Measurements from ENCODE around the gene DAAM1. TPM values are rescaled to one million over a fixed set of nuclear protein-coding genes. Genes with fewer than 3 reads are reported as not detected.

DAAM1 gene
- total and polyA plus RNA-seq, 3 donors from 2014 or later = 23.9 to 57.3 (median 54.6) TPM

GRCh38 chr14:59332727-59333126, 144.3 kb downstream of the DAAM1 start:
- H3K9me3 ChIP-seq = no peaks in the 10 kb centered on the region
- peaks cover 12% of the 10 kb centered on the region for H3K4me1 ChIP-seq
- no peak for DNase-seq

DNA sequence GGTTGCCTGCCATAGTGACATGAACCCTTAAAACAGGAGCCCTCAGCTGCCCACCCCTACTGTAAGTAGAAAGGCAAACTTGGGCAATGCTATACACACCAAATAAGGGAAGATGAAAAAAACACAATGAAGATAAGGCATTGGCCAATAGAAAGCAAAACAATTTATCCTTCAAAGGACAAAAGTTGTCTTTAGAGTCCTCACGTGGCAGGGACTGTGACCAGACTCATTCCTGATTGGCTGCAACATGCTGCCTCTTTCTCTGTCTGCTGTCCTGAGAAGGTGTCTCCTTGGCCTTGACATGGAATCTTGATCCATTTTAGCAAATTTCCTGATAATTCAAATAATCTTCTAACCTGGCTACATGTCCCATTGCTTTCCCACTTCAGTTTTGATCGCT, 144.8 kb downstream of the DAAM1 start:
- 65 to 75% methylated on average over 2 of the region's 2 CpGs for WGBS, 2 donors
- no peak for DNase-seq
- no peaks in the 10 kb centered on the region for H3K36me3 ChIP-seq (ENCODE audit: low read depth, missing control alignments)
- no peaks in the 10 kb centered on the region for H3K27me3 ChIP-seq
- TF ChIP-seq, protein P1, sequence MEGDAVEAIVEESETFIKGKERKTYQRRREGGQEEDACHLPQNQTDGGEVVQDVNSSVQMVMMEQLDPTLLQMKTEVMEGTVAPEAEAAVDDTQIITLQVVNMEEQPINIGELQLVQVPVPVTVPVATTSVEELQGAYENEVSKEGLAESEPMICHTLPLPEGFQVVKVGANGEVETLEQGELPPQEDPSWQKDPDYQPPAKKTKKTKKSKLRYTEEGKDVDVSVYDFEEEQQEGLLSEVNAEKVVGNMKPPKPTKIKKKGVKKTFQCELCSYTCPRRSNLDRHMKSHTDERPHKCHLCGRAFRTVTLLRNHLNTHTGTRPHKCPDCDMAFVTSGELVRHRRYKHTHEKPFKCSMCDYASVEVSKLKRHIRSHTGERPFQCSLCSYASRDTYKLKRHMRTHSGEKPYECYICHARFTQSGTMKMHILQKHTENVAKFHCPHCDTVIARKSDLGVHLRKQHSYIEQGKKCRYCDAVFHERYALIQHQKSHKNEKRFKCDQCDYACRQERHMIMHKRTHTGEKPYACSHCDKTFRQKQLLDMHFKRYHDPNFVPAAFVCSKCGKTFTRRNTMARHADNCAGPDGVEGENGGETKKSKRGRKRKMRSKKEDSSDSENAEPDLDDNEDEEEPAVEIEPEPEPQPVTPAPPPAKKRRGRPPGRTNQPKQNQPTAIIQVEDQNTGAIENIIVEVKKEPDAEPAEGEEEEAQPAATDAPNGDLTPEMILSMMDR (IDR thresholded peaks at IDR 0.05) = no peak
- no peak for TF ChIP-seq POLR2A (IDR thresholded peaks at IDR 0.05)
- H3K4me1 ChIP-seq = peaks cover 12% of the 10 kb centered on the region
- intact Hi-C loops (cut with DNase I; ENCODE audit: low total_unique reads) = no loop called here
- no peak overlapping the region for H3K4me3 ChIP-seq
- no peak overlapping the region for H3K27ac ChIP-seq
- no peaks in the 10 kb centered on the region for H3K9me3 ChIP-seq

More at GRCh38 chr14:59332727-59333126, 144.3 kb downstream of the DAAM1 start:
- Histone ChIP-seq H3K36me3 (ENCODE audit: low read depth, missing control alignments) (no peaks in the 10 kb centered on the region), H3K4me3 (no peak overlapping the region), H3K27me3 (no peaks in the 10 kb centered on the region), H3K27ac (peak overlapping the region in 1 of 2 donors; percentile 36)
- WGBS, 2 donors = 38 to 44% methylated on average over 2 of the region's 2 CpGs
- intact Hi-C loops (cut with DNase I; ENCODE audit: low total_unique reads) = no loop called here
- no peak for TF ChIP-seq POLR2A (IDR thresholded peaks at IDR 0.05)
- TF ChIP-seq, protein P1 (IDR thresholded peaks at IDR 0.05) = no peak

- no peak overlapping the region for H3K27ac ChIP-seq
- H3K27me3 ChIP-seq = no peaks in the 10 kb centered on the region
- no peaks in the 10 kb centered on the region for H3K36me3 ChIP-seq (ENCODE audit: low read depth, missing control alignments)
- no peak for DNase-seq
- TF ChIP-seq, protein P1 (IDR thresholded peaks at IDR 0.05) = no peak
- no peak for TF ChIP-seq POLR2A (IDR thresholded peaks at IDR 0.05)
- 54 to 59% methylated on average over 1 of the region's 1 CpG for WGBS, 2 donors
- intact Hi-C loops (cut with DNase I; ENCODE audit: low total_unique reads) = no loop called here
- H3K4me3 ChIP-seq = no peak overlapping the region
- peaks cover 12% of the 10 kb centered on the region for H3K4me1 ChIP-seq
- H3K9me3 ChIP-seq = no peaks in the 10 kb centered on the region
These were observed 145.2 kb downstream of the DAAM1 start for GRCh38 chr14:59333668-59334067.

- no peaks in the 10 kb centered on the region for H3K36me3 ChIP-seq (ENCODE audit: low read depth, missing control alignments)
- 61 to 67% methylated on average over 3 of the region's 3 CpGs for WGBS, 2 donors
- H3K9me3 ChIP-seq = no peaks in the 10 kb centered on the region
- H3K4me1 ChIP-seq = peaks cover 16% of the 10 kb centered on the region
- no peaks in the 10 kb centered on the region for H3K27me3 ChIP-seq
- H3K4me3 ChIP-seq = no peak overlapping the region
- TF ChIP-seq, protein P1 (IDR thresholded peaks at IDR 0.05) = no peak
- TF ChIP-seq POLR2A (IDR thresholded peaks at IDR 0.05) = no peak
- no peak overlapping the region for H3K27ac ChIP-seq
- intact Hi-C loops (cut with DNase I; ENCODE audit: low total_unique reads) = no loop called here
- no peak for DNase-seq
These were observed 145.8 kb downstream of the DAAM1 start for GRCh38 chr14:59334253-59334652.

- Histone ChIP-seq H3K4me1 (peaks cover 16% of the 10 kb centered on the region), H3K4me3 (no peak overlapping the region), H3K27me3 (no peaks in the 10 kb centered on the region), H3K27ac (peak overlapping the region in 1 of 2 donors; percentile 26), H3K36me3 (ENCODE audit: low read depth, missing control alignments) (no peaks in the 10 kb centered on the region), H3K9me3 (no peaks in the 10 kb centered on the region)
- DNase-seq = no peak
- intact Hi-C loops (cut with DNase I; ENCODE audit: low total_unique reads) = no loop called here
- TF ChIP-seq, protein P1 (IDR thresholded peaks at IDR 0.05) = no peak
- no peak for TF ChIP-seq POLR2A (IDR thresholded peaks at IDR 0.05)
These were observed 147.6 kb downstream of the DAAM1 start for GRCh38 chr14:59336098-59336497.
